BLaER1 treated with 17β-estradiol and CSF1 and Interleukin-3, amounts not matched to agents 10 nM and 100 nM (cell line): ENCODE results near the gene CHMP1A.
"Not testable (repeated sequence)": the region's sequence is repeated elsewhere in the genome, so short reads cannot be mapped to it uniquely, and the experiment has no call there.

ENCODE experiments used
- H3K27ac ChIP-seq, 11 experiments: shearing (Covaris generic); formaldehyde crosslinking; 2 replicates each; pipeline ENCODE4 v1.8.1; 2022
- H3K27me3 ChIP-seq, 11 experiments: shearing (Covaris generic); formaldehyde crosslinking; 2 replicates each; pipeline ENCODE4 v1.8.1; 2022
- H3K36me3 ChIP-seq, 11 experiments: shearing (Covaris generic); formaldehyde crosslinking; 2 replicates each; pipeline ENCODE4 v1.8.1; 2022
- H3K4me1 ChIP-seq, 10 experiments: shearing (Covaris generic); formaldehyde crosslinking; 2 replicates each; pipeline ENCODE4 v1.8.1; 2022
- H3K4me2 ChIP-seq, 11 experiments: shearing (Covaris generic); formaldehyde crosslinking; 2 replicates each; pipeline ENCODE4 v1.8.1; 2022
- H3K4me3 ChIP-seq, 10 experiments: shearing (Covaris generic); formaldehyde crosslinking; 2 replicates each; pipeline ENCODE4 v1.8.1; 2022
- H3K9ac ChIP-seq, 11 experiments: shearing (Covaris generic); formaldehyde crosslinking; 2 replicates each; pipeline ENCODE4 v1.8.1; 2022
- H3K9me3 ChIP-seq, 11 experiments: shearing (Covaris generic); formaldehyde crosslinking; replicated peaks in 1 of 11; 2 replicates each; pipeline ENCODE4 v1.8.1; 2022
- H4K20me1 ChIP-seq, 11 experiments: shearing (Covaris generic); formaldehyde crosslinking; 2 replicates each; pipeline ENCODE4 v1.8.1; 2022
- Cebpa-rat ChIP-seq, 11 experiments: shearing (Covaris generic); IDR thresholded peaks; 2 replicates each; pipeline ENCODE4 v1.8.1; 2022

The CHMP1A gene

DNA sequence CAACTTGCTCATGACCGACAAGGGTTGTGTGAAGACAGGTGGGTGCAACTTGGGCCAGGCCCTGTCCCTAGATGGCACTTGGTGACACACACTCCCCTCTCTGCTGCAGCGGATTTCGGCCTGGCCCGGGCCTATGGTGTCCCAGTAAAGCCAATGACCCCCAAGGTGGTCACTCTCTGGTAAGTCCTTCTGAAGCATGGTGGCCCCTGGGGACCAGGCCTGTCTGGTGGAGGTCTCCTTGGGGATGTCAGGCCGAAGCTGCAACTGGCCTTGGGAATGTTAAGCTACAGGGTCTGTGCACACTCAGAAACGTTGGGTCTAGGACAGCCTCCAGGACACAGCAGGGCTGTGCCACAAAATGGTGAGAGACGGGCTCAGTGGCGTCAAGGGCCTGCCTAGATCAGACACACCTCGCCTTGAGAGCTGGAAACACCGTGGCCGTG lies 35.8 kb upstream of the CHMP1A start:
- Histone ChIP-seq H3K4me2 (peak overlapping the region in 7 of 11 experiments; percentile 39 to 70 (median 57); a peak in 14 of 22 replicates), H3K9ac (peak overlapping the region in 5 of 11 experiments; percentile 10 to 67 (median 37); a peak in 5 of 22 replicates), H3K36me3 (peaks cover 68 to 93% (median 86%) of the 10 kb centered on the region in 11 experiments), H3K4me1 (peaks cover 20 to 81% (median 67%) of the 10 kb centered on the region in 10 experiments), H3K27me3 (no peaks in the 10 kb centered on the region), H3K9me3 (no peaks in the 10 kb centered on the region), H3K4me3 (no peak overlapping the region), H4K20me1 (peaks cover 31 to 91% (median 67%) of the 10 kb centered on the region in 11 experiments; a peak in 21 of 22 replicates), H3K27ac (no peak overlapping the region)
- no peak for TF ChIP-seq Cebpa-rat (IDR thresholded peaks at IDR 0.05)

DNA sequence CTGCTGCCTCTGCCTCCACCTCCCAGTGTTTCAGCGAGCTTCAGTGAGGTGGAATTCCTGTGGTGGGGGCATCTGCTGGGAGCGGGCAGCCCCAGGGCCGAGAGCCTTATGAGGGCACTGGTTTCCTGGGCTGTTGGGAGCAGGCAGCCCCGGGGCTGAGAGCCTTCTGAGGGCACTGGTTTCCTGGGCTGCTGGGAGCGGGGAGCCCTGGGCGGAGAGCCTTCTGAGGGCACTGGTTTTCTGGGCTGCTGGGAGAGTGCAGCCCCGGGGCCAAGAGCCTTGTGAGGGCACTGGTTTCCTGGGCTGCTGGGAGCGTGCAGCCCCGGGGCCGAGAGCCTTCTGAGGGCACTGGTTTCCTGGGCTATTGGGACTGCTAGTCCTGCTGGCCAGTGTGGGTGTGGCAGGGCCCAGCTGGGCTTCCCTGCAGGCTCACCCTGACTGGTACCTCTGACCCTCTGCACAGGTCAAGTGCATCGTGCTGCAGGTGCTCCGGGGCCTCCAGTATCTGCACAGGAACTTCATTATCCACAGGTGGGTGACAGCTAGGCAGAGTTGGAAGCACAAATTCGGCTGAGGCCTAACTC lies 34.6 kb upstream of the CHMP1A start:
- Histone ChIP-seq H4K20me1 (peaks cover 20 to 91% (median 67%) of the 10 kb centered on the region in 11 experiments; a peak in 21 of 22 replicates), H3K4me3 (no peak overlapping the region), H3K4me1 (peaks cover 29 to 83% (median 75%) of the 10 kb centered on the region in 10 experiments), H3K9me3 (no peaks in the 10 kb centered on the region), H3K4me2 (peak overlapping the region in 8 of 11 experiments; percentile 28 to 72 (median 59); a peak in 14 of 22 replicates), H3K9ac (peak overlapping the region in 8 of 11 experiments; percentile 10 to 65 (median 32); a peak in 9 of 22 replicates), H3K36me3 (peaks cover 57 to 86% (median 77%) of the 10 kb centered on the region in 11 experiments), H3K27me3 (no peaks in the 10 kb centered on the region), H3K27ac (peak overlapping the region in 3 of 11 experiments; percentile 28 to 35 (median 30); a peak in 4 of 22 replicates)
- TF ChIP-seq Cebpa-rat (IDR thresholded peaks at IDR 0.05) = no peak

DNA sequence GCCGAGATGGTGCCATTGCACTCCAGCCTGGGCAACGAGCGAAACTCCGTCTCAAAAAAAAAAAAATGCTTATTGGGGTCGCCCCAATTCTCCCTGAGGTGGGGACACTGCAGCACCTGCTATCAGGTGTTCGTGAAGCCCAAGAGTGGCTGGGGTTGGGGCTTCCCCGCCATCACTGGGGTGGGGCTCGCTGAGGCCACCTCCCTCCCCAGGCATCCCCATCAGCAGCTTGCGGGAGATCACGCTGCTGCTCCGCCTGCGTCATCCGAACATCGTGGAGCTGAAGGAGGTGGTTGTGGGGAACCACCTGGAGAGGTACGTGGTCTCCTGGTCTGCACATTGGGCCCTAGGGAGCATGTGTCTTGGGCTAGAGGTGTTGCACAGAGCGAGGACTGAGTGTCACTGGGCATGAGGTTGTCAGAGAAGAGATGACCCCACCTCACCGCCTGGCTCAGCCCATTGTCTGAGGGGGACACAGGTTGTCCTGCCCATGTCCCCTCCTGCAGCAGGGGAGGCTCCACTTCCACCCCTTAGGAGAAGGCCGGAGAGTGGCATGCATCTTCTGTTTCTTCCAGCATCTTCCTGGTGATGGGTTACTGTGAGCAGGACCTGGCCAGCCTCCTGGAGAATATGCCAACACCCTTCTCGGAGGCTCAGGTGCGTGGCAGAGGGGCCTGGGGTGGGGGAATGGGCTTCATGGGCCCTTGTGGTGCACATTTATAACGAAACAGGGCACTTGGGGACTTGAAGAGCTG lies 33.9 kb upstream of the CHMP1A start:
- Histone ChIP-seq H3K4me1 (peaks cover 23 to 76% (median 68%) of the 10 kb centered on the region in 10 experiments), H3K27ac (peak overlapping the region in 3 of 11 experiments; percentile 28 to 35 (median 30); a peak in 2 of 22 replicates), H4K20me1 (peaks cover 13 to 86% (median 62%) of the 10 kb centered on the region in 11 experiments; a peak in 21 of 22 replicates), H3K9me3 (no peaks in the 10 kb centered on the region), H3K27me3 (no peaks in the 10 kb centered on the region), H3K9ac (peak overlapping the region in 8 of 11 experiments; percentile 10 to 65 (median 32); a peak in 9 of 22 replicates), H3K4me3 (no peak overlapping the region), H3K36me3 (peaks cover 53 to 80% (median 72%) of the 10 kb centered on the region in 11 experiments), H3K4me2 (peak overlapping the region in 8 of 11 experiments; percentile 28 to 72 (median 59); a peak in 15 of 22 replicates)
- no peak for TF ChIP-seq Cebpa-rat (IDR thresholded peaks at IDR 0.05)

DNA sequence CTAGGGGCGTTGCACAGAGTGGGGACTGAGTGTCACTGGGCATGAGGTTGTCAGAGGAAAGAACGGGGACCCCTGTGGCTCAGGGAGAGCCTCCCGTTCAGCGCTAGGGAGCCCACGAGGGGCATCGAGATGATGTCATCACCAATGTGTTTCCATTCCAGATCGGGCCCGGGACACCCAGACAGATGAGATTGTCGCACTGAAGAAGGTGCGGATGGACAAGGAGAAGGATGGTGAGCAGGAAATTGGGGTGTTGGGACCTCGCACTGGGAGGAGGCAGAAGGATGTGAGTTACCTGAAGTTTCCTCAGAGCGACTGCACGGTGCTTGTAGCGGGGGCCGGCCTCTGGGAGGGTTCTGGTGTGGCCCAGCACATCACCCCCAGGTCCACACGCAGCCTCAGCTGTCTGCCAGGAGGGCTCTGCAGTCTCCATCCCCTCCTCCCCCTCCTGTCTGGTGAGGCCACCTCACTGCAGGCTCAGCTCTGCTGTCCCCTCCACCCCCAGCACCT lies 32.9 kb upstream of the CHMP1A start:
- peaks cover 47 to 78% (median 70%) of the 10 kb centered on the region in 11 experiments for H3K36me3 ChIP-seq
- no peak overlapping the region for H3K4me2 ChIP-seq
- no peak overlapping the region for H3K4me3 ChIP-seq
- peaks cover 2 to 6% (median 5%) of the 10 kb centered on the region in 11 experiments; a peak in 21 of 22 replicates for H3K9me3 ChIP-seq
- no peaks in the 10 kb centered on the region for H3K27me3 ChIP-seq
- no peak overlapping the region for H3K27ac ChIP-seq
- TF ChIP-seq Cebpa-rat (IDR thresholded peaks at IDR 0.05) = no peak
- no peak overlapping the region for H3K9ac ChIP-seq
- peaks cover 3 to 76% (median 52%) of the 10 kb centered on the region in 11 experiments; a peak in 19 of 22 replicates for H4K20me1 ChIP-seq
- peaks cover 14 to 67% (median 59%) of the 10 kb centered on the region in 10 experiments for H3K4me1 ChIP-seq

DNA sequence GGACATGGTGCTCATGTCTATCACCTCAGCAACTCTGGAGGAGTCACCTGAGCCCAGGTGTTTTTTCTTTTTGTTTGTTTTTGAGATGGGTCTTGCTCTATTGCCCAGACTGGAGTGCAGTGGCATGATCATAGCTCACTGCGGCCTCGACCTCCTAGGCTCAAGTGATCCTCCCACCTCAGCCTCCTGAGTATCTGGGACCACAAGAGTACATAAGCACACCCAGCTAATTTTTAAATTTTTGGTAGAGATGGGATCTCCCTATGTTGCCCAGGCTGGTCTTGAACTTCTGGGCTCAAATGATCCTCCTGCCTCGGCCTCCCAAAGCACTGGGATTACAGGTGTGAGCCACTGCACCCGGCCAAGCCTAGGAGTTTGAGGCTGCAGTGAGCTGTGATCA lies 32.1 kb upstream of the CHMP1A start:
- H3K27ac ChIP-seq = not testable (repeated sequence)
- peaks cover 50 to 78% (median 71%) of the 10 kb centered on the region in 11 experiments for H3K36me3 ChIP-seq

DNA sequence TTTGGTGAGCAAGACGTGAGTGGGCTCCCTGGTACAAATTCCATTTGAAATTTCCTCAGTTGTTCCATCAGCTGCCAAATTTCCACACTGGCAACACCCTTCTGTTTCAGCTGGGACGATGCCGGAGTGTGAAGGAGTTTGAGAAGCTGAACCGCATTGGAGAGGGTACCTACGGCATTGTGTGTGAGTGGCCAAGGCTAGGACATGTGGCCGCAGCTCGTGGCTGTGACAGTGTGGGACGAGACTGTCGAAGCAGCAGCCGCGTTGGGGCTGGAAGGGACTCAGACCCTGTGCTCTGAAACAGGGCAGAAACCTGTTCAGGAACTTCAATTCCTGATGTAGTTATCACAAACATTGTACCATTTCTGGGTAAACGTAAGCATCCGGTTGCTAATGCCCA lies 31.6 kb upstream of the CHMP1A start:
- H3K27me3 ChIP-seq = no peaks in the 10 kb centered on the region
- peaks cover 46 to 78% (median 69%) of the 10 kb centered on the region in 11 experiments for H3K36me3 ChIP-seq
- H3K4me1 ChIP-seq = peaks cover 13 to 58% (median 49%) of the 10 kb centered on the region in 10 experiments
- no peak for TF ChIP-seq Cebpa-rat (IDR thresholded peaks at IDR 0.05)
- H3K27ac ChIP-seq = no peak overlapping the region
- peaks cover 13 to 19% (median 18%) of the 10 kb centered on the region in 11 experiments for H3K9me3 ChIP-seq
- peak overlapping the region in 4 of 11 experiments; percentile 8 to 96 (median 54); a peak in 3 of 22 replicates for H3K9ac ChIP-seq
- peaks cover 0 to 63% (median 44%) of the 10 kb centered on the region in 11 experiments; a peak in 19 of 22 replicates for H4K20me1 ChIP-seq
- no peak overlapping the region for H3K4me3 ChIP-seq
- peak overlapping the region in 2 of 11 experiments; percentile 87 to 98; a peak in 2 of 22 replicates for H3K4me2 ChIP-seq

More for the DNA sequence above, 32.1 kb upstream of the CHMP1A start:
- Histone ChIP-seq H4K20me1 (peaks cover 0 to 68% (median 47%) of the 10 kb centered on the region in 11 experiments; a peak in 19 of 22 replicates), H3K4me1 (peaks cover 13 to 61% (median 52%) of the 10 kb centered on the region in 10 experiments), H3K9me3 (peaks cover 10 to 14% (median 14%) of the 10 kb centered on the region in 11 experiments), H3K9ac (peak overlapping the region in 2 of 11 experiments; percentile 8 to 15; a peak in 1 of 22 replicates)
- H3K27me3 ChIP-seq, H3K4me2 ChIP-seq, H3K4me3 ChIP-seq: not testable (repeated sequence)

DNA sequence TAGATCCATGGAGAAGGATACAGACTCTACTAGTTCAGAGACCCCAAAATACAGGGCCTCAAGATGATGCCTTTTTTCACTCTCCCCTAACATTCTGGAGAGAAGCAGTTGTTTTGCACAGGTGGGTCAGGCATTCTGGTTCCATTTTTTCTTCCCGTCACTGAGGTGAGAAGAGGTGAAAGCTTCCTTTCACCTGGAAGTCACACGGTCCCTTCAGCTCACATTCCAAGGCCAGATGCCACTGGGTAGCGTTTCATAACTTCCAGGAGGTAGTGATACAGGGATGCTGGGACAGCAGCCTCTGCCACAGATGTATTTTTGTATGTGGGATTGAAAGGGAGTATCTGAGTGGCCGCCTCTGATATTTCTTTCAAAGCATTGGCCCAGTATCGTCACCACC lies 30.9 kb upstream of the CHMP1A start:
- peak overlapping the region in 1 of 11 experiments; percentile 92; a peak in 1 of 22 replicates for H3K27ac ChIP-seq
- H3K4me1 ChIP-seq = peaks cover 13 to 50% (median 42%) of the 10 kb centered on the region in 10 experiments
- H3K4me2 ChIP-seq = peak overlapping the region; percentile 85 to 99 (median 97); a peak in 21 of 22 replicates
- H3K9ac ChIP-seq = peak overlapping the region in 5 of 11 experiments; percentile 29 to 96 (median 89); a peak in 6 of 22 replicates
- TF ChIP-seq Cebpa-rat (IDR thresholded peaks at IDR 0.05) = no peak
- no peak overlapping the region for H3K4me3 ChIP-seq
- H3K27me3 ChIP-seq = no peaks in the 10 kb centered on the region
- peaks cover 39 to 78% (median 68%) of the 10 kb centered on the region in 11 experiments for H3K36me3 ChIP-seq
- peaks cover 13 to 26% (median 25%) of the 10 kb centered on the region in 11 experiments for H3K9me3 ChIP-seq
- peaks cover 0 to 56% (median 37%) of the 10 kb centered on the region in 11 experiments; a peak in 17 of 22 replicates for H4K20me1 ChIP-seq
